Testis (tissue), 3 donors: ENCODE results near the gene CLCN4. TPM values are rescaled to one million over a fixed set of nuclear protein-coding genes. Genes with fewer than 3 reads are reported as not detected.

Experiments
- DNase-seq: peaks from one replicate; pipeline ENCODE4 v3.0.0-alpha.2; 2019
- H3K27ac ChIP-seq, 2 donors: fragments of 200-600 bp; sonication (generic); one replicate each; pipeline ENCODE4 v1.5.1; 2019
- H3K27me3 ChIP-seq: fragments of 200-600 bp; sonication (generic); one replicate; pipeline ENCODE4 v1.5.1; 2019
- H3K36me3 ChIP-seq: fragments of 200-600 bp; sonication (generic); one replicate; pipeline ENCODE4 v1.5.1; 2017; ENCODE audit warnings: low read depth; ENCODE audit errors: missing control alignments
- H3K4me1 ChIP-seq: fragments of 200-600 bp; sonication (generic); one replicate; pipeline ENCODE4 v1.5.1; 2019
- H3K4me3 ChIP-seq, 2 donors: fragments of 200-600 bp; sonication (generic); one replicate each; pipeline ENCODE4 v1.5.1; 2017 to 2019
- H3K9me3 ChIP-seq: fragments of 200-600 bp; sonication (generic); one replicate; pipeline ENCODE4 v1.5.1; 2017
- POLR2A ChIP-seq: fragments of 450-650 bp; IDR thresholded peaks from one replicate; pipeline ENCODE4 v1.6.1; 2017; ENCODE audit warnings: antibody characterized with exemption, mild to moderate bottlenecking, moderate library complexity
- WGBS, 2 donors: methylation state at CpG; one replicate each; pipeline ENCODE4 v1.1.5; 2018; 5-methylcytosine and 5-hydroxymethylcytosine counted together
- intact Hi-C: fragments of 100-400 bp; cut with DNase I; formaldehyde crosslinking; loops from one replicate; pipeline ENCODE4 v1.15.1; 2023; ENCODE audit warnings: low total_unique reads
- polyA plus RNA-seq: library from polyadenylated mRNA; stranded (reverse); fragments of 350-450 nt; fragmentation: Illumina TruSeq; extraction: RNeasy Lipid Tissue Mini Kit (QIAGEN cat#74804); gene quantifications from one replicate; pipeline ENCODE4 v1.2.3, GENCODE V29; 2014; ENCODE audit warnings: low read depth, low replicate concordance; ENCODE audit not compliant: insufficient read depth
- total RNA-seq, 2 donors: library from RNA; depleted of rRNA; stranded (reverse); fragments of >200 nt; gene quantifications; one replicate each; pipeline ENCODE4 v1.2.3, GENCODE V29; 2016
- TF ChIP-seq, protein P1 (sequence below), 3 experiments: fragments of 450-650 bp in 2 of 3; fragments of 200-600 bp in 1 of 3; sonication (generic) in 1 of 3; IDR thresholded peaks; one replicate each; pipeline ENCODE4 v1.5.1; 2016 to 2019; ENCODE audit warnings: antibody characterized with exemption in 3 of 3, mild to moderate bottlenecking in 2 of 3, moderate library complexity in 1 of 3

Gene CLCN4
- total and polyA plus RNA-seq, 3 donors from 2014 or later = 5.1 to 11.6 (median 5.4) TPM

DNA sequence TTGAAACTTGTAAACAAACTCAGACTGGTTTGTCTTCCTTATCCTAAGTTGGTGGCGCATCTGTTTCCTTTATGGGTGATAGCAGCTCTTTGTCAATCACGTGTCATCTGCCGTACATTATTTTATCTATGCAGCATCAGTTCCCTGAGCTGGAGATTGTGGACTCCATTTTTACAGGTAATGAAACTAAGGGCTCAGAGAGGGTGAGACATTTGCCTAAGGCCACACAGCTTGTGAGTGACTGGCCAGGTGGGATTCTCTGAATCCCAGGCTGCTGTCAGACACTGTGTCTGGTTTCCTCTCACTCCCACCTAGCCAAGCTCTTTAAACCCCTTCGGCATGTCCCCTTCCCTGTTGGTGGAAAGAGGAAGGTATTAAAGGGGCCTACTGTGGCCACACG, 41.7 kb upstream of the CLCN4 start:
- Histone ChIP-seq H3K4me1 (peaks cover 20% of the 10 kb centered on the region), H3K27me3 (no peaks in the 10 kb centered on the region), H3K9me3 (no peaks in the 10 kb centered on the region), H3K36me3 (no peaks in the 10 kb centered on the region), H3K4me3 (no peak overlapping the region), H3K27ac (no peak overlapping the region)
- TF ChIP-seq, protein P1, sequence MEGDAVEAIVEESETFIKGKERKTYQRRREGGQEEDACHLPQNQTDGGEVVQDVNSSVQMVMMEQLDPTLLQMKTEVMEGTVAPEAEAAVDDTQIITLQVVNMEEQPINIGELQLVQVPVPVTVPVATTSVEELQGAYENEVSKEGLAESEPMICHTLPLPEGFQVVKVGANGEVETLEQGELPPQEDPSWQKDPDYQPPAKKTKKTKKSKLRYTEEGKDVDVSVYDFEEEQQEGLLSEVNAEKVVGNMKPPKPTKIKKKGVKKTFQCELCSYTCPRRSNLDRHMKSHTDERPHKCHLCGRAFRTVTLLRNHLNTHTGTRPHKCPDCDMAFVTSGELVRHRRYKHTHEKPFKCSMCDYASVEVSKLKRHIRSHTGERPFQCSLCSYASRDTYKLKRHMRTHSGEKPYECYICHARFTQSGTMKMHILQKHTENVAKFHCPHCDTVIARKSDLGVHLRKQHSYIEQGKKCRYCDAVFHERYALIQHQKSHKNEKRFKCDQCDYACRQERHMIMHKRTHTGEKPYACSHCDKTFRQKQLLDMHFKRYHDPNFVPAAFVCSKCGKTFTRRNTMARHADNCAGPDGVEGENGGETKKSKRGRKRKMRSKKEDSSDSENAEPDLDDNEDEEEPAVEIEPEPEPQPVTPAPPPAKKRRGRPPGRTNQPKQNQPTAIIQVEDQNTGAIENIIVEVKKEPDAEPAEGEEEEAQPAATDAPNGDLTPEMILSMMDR (IDR thresholded peaks at IDR 0.05) = no peak
- TF ChIP-seq POLR2A = no peak
- DNase-seq = no peak
- intact Hi-C loops = loop anchor here (5.0 kb wide), 1 partner anchor 118 kb away; no protein-coding TSS in a partner anchor
- 78 to 97% methylated on average over 5 of the region's 5 CpGs for WGBS, 2 donors

DNA sequence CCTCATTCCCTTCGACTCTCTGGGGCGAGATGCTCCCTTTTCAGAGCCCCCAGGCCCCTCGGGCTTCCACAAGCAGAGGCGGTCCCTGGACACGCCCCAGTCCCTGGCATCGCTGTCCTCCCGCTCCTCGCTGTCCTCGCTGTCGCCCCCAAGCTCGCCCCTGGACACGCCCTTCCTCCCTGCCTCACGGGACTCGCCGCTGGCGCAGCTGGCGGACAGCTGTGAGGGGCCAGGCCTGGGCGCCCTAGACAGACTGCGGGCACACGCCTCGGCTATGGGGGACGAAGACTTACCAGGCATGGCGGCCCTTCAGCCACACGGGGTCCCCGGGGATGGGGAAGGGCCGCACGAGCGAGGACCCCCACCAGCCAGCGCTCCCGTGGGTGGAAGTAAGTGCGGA, 39.5 kb upstream of the CLCN4 start:
- Histone ChIP-seq H3K27ac (no peak overlapping the region), H3K4me1 (peaks cover 6% of the 10 kb centered on the region), H3K4me3 (no peak overlapping the region), H3K9me3 (no peaks in the 10 kb centered on the region), H3K36me3 (no peaks in the 10 kb centered on the region), H3K27me3 (no peaks in the 10 kb centered on the region)
- DNase-seq = no peak
- intact Hi-C loops = loop anchor here (5.0 kb wide), 1 partner anchor 120 kb away; no protein-coding TSS in a partner anchor
- WGBS, 2 donors = 97 to 98% methylated on average over 16 to 25 of the region's 31 CpGs
- TF ChIP-seq, protein P1 (IDR thresholded peaks at IDR 0.05) = no peak
- no peak for TF ChIP-seq POLR2A

DNA sequence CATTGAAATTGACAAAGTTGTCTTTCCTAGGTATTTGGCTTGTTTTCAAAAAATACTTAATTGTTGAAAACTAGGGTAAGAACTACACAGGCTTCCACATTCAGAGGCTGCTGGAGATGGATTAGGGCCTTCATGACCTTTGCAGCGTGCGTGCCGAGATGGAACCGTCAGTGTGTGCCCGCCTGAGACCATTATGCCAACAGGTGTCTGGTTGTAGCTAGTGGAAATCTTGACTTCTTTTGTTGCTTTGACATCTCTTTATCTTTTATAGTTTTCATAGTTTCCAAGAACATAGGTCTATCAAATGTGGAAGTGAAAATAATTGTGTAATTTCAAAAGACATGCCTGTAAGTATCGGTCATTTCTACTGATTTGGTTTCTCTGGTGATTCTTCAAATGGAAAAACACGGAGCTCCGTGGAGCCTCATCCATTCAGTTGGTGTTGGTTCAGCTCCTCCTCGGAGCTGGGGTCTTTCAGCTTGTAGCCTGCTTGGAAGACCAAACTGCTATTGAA, 38.9 kb upstream of the CLCN4 start:
- no peaks in the 10 kb centered on the region for H3K9me3 ChIP-seq
- DNase-seq = no peak
- H3K4me1 ChIP-seq = peaks cover 3% of the 10 kb centered on the region
- WGBS, 2 donors = 91 to 92% methylated on average over 9 of the region's 9 CpGs
- no peaks in the 10 kb centered on the region for H3K36me3 ChIP-seq
- intact Hi-C loops = loop anchor here (5.0 kb wide), 1 partner anchor 121 kb away; no protein-coding TSS in a partner anchor
- no peaks in the 10 kb centered on the region for H3K27me3 ChIP-seq
- no peak for TF ChIP-seq POLR2A
- TF ChIP-seq, protein P1 (IDR thresholded peaks at IDR 0.05) = no peak
- H3K4me3 ChIP-seq = no peak overlapping the region
- no peak overlapping the region for H3K27ac ChIP-seq

DNA sequence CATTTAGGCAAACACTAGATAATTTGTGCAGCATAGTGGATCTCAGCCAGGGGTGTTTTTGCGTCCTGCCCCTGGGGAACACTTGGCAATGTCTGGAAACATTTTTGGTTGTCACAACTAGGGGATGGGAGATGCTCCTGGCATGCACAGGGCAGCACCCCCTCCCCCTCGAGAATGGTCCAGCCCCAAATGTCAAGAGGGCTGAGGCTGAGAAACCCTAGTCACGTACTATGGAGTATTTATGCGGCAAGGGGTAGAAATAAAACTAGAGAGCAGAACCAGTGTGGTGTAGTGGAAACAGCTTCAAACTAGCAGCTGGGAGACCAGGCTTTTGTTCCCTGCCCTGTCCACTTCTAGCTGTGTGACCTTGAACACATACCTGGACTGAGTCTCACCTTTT, 38.2 kb upstream of the CLCN4 start:
- intact Hi-C loops = loop anchor here (5.0 kb wide), 1 partner anchor 121 kb away; no protein-coding TSS in a partner anchor
- H3K27me3 ChIP-seq = no peaks in the 10 kb centered on the region
- H3K4me1 ChIP-seq = peaks cover 3% of the 10 kb centered on the region
- no peaks in the 10 kb centered on the region for H3K9me3 ChIP-seq
- H3K4me3 ChIP-seq = no peak overlapping the region
- DNase-seq = no peak
- TF ChIP-seq POLR2A = no peak
- TF ChIP-seq, protein P1 (IDR thresholded peaks at IDR 0.05) = no peak
- H3K36me3 ChIP-seq = no peaks in the 10 kb centered on the region
- no peak overlapping the region for H3K27ac ChIP-seq
- WGBS, 2 donors = 66 to 86% methylated on average over 3 to 4 of the region's 4 CpGs

DNA sequence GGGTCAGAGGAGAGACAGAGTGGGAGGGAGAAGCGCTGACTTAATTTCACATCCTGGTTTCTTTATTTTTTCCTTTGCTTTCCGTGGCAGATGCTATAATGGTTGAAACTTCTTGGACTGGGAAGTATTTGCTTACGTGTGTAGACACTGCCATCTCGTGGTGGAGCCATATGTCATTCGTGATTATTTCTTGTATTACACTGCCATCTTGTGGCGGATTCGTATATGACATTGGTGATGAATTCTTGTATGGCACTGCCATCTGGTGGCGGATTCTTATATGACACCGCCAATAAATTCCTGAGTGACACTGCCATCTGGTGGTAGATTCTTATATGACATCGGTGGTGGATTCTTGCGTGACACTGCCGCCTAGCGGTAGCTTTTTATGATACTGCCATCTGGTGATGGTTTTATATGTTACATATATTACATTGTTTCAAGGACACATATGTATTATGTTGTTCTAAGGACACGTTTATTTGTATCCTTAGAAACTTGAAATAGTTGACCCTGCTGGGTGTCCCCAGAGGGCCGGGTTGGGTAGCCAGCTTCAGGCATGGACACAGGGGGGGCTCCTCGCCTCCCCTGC, 37.3 kb upstream of the CLCN4 start:
- no peaks in the 10 kb centered on the region for H3K9me3 ChIP-seq
- H3K27ac ChIP-seq = no peak overlapping the region
- WGBS, 2 donors = 10 to 11% methylated on average over 14 to 16 of the region's 16 CpGs
- DNase-seq = peak; percentile 87
- H3K36me3 ChIP-seq = no peaks in the 10 kb centered on the region
- no peaks in the 10 kb centered on the region for H3K27me3 ChIP-seq
- intact Hi-C loops = loop anchor here (5.0 kb wide), 1 partner anchor 122 kb away; no protein-coding TSS in a partner anchor
- H3K4me3 ChIP-seq = no peak overlapping the region
- TF ChIP-seq, protein P1 (IDR thresholded peaks at IDR 0.05) = peak; percentile 99 to 100 (median 100)
- TF ChIP-seq POLR2A = no peak
- peaks cover 3% of the 10 kb centered on the region for H3K4me1 ChIP-seq
